ENCODE measurements around the gene IGIP. TPM values are rescaled to one million over a fixed set of nuclear protein-coding genes. Genes with fewer than 3 reads are reported as not detected.

IGIP gene
- total and polyA plus RNA-seq, 2 donors (not counting 3 experiments of a cell fraction or from before 2014, with no cell fraction given) = 0.86 to 3.3 TPM

- Histone ChIP-seq H3K27ac (ENCODE audit: insufficient read depth, low read depth, low read length) (no peak overlapping the region), H3K27me3 (ENCODE audit: control insufficient read depth in 2 of 2, insufficient read depth in 2 of 2, low read length in 2 of 2) (no peaks in the 10 kb centered on the region), H3K9me3 (replicated peaks; ENCODE audit: control insufficient read depth, insufficient read depth, low read length) (no peaks in the 10 kb centered on the region), H3K36me3 (ENCODE audit: control insufficient read depth in 2 of 2, extremely low read depth in 1 of 2, insufficient read depth in 2 of 2, low read length in 2 of 2) (no peaks in the 10 kb centered on the region), H3K9me1 (replicated peaks; ENCODE audit: control insufficient read depth, extremely low read depth, insufficient read depth, low read length) (no peaks in the 10 kb centered on the region), H2AFZ (ENCODE audit: low read depth, low read length) (no peak overlapping the region), H3K4me1 (ENCODE audit: control insufficient read depth, extremely low read depth, insufficient read depth, low read length) (no peaks in the 10 kb centered on the region), H3K9ac (replicated peaks; ENCODE audit: extremely low read depth, insufficient read depth, low read length) (no peak overlapping the region), H4K20me1 (replicated peaks; ENCODE audit: control insufficient read depth, extremely low read depth, insufficient read depth, low read length) (no peaks in the 10 kb centered on the region), H3K4me3 (replicated peaks in 1 of 3; ENCODE audit: insufficient read depth in 1 of 3, low read depth in 1 of 3, low read length in 3 of 3) (no peak overlapping the region), H3K79me2 (ENCODE audit: control insufficient read depth, insufficient read depth, low read length) (no peaks in the 10 kb centered on the region), H3K4me2 (ENCODE audit: insufficient read depth, low read length) (no peak overlapping the region)
- BruUV-seq (replicated peaks) = no TSS peak
- POLR2A ChIA-PET = no interaction called here
- TF ChIP-seq CTCF (IDR thresholded peaks at IDR 0.05; ENCODE audit: extremely low read depth in 1 of 2, insufficient read depth in 1 of 2, low read depth in 1 of 2, low read length in 2 of 2) (no peak), GATA2 (IDR thresholded peaks at IDR 0.05; ENCODE audit: insufficient read depth, insufficient read length, low read depth, low read length) (no peak), POLR2AphosphoS5 (IDR thresholded peaks at IDR 0.05; ENCODE audit: insufficient read depth, low read depth, low read length) (no peak), JUN (IDR thresholded peaks at IDR 0.05; ENCODE audit: borderline replicate concordance, insufficient read depth, insufficient read length, low read depth) (no peak), POLR2A (IDR thresholded peaks at IDR 0.05; ENCODE audit: low read depth, low read length) (no peak), MYC (IDR thresholded peaks at IDR 0.05; ENCODE audit: low read depth, low read length) (no peak), EZH2 (IDR thresholded peaks at IDR 0.05; ENCODE audit: borderline replicate concordance, low read depth, low read length, severe bottlenecking) (no peak), MAX (IDR thresholded peaks at IDR 0.05; ENCODE audit: insufficient read depth, insufficient read length) (no peak), FOS (IDR thresholded peaks at IDR 0.05; ENCODE audit: borderline replicate concordance, insufficient read depth, low read length) (no peak)
- no peak for FAIRE-seq
- intact Hi-C loops (cut with micrococcal nuclease) (no loop called here), dilution Hi-C loops (cut with MboI; ENCODE audit: extremely low pct_ligation_motif_present, low sequenced_read_pairs) (no loop called here)
- DNase-seq (ENCODE audit: low read depth, low spot score) = no peak
- CTCF ChIA-PET = interaction anchor here (1.0 to 1.3 kb wide), 2 partner anchors 16 to 68 kb away, joined by 3 read pairs; no protein-coding TSS in a partner anchor
Observed at GRCh38 chr5:140140435-140140834, 14.7 kb downstream of the IGIP start.

All from endothelial cell of umbilical vein (primary cell).